SK-N-SH (cell line): Measurements from ENCODE around the gene SP3. TPM values are rescaled to one million over a fixed set of nuclear protein-coding genes. Genes with fewer than 3 reads are reported as not detected.

Experiments used
- CTCF ChIA-PET: fragments of 300-600, 350-600 bp; formaldehyde crosslinking; extraction: SDS; loops from one replicate; lab custom pipeline; 2021; lab: Yijun Ruan, JAX
- POLR2A ChIA-PET: fragments of 350-600 bp; sonication (Branson Sonifier 250); formaldehyde crosslinking; extraction: SDS; loops from one replicate; lab custom pipeline; 2020; ENCODE audit warnings: antibody characterized with exemption, inconsistent platforms; lab: Yijun Ruan, JAX
- DNase-seq: peaks from one replicate; pipeline ENCODE4 v3.0.0; 2012
- H2AFZ ChIP-seq: fragments of 200-600 bp; sonication (generic); 2 replicates; pipeline ENCODE4 v1.8.1; 2016; ENCODE audit warnings: antibody characterized with exemption, mild to moderate bottlenecking, low read depth
- H3F3A ChIP-seq: fragments of 200-600 bp; sonication (generic); replicated peaks from 2 replicates; pipeline ENCODE3; 2016; ENCODE audit warnings: antibody characterized with exemption, mild to moderate bottlenecking; ENCODE audit not compliant: insufficient read depth
- H3K27ac ChIP-seq, 2 experiments: fragments of 200-500 bp in 1 of 2; fragments of 200-600 bp in 1 of 2; sonication (Bioruptor generic) in 1 of 2; sonication (generic), shearing (Covaris generic) in 1 of 2; 2 replicates each; pipeline versions ENCODE4 v1.5.1 to v1.6.1; 2014 to 2016; ENCODE audit warnings: low read depth in 2 of 2, inconsistent platforms in 1 of 2, low read length in 1 of 2, mild to moderate bottlenecking in 1 of 2, mixed read lengths in 1 of 2
- H3K27me3 ChIP-seq: fragments of 200-600 bp; sonication (generic), shearing (Covaris generic); 2 replicates; pipeline ENCODE4 v1.6.1; 2016; ENCODE audit warnings: mixed run types; ENCODE audit not compliant: insufficient read depth
- H3K36me3 ChIP-seq, 2 experiments: fragments of 200-500 bp in 1 of 2; fragments of 200-600 bp in 1 of 2; sonication (Bioruptor generic) in 1 of 2; sonication (generic) in 1 of 2; replicated peaks in 1 of 2; 2 replicates each; pipeline versions ENCODE3 to v1.5.1; 2014 to 2016; ENCODE audit warnings: low read length in 1 of 2, mild to moderate bottlenecking in 1 of 2; ENCODE audit not compliant: insufficient read depth in 2 of 2, control insufficient read depth in 1 of 2
- H3K4me1 ChIP-seq, 2 experiments: fragments of 200-500 bp in 1 of 2; fragments of 200-600 bp in 1 of 2; sonication (Bioruptor generic) in 1 of 2; sonication (generic), shearing (Covaris generic) in 1 of 2; 2 replicates each; pipeline versions ENCODE4 v1.5.1 to v1.6.1; 2014 to 2016; ENCODE audit warnings: low read depth in 1 of 2, low read length in 1 of 2, mixed run types in 1 of 2; ENCODE audit not compliant: insufficient read depth in 2 of 2, control insufficient read depth in 1 of 2
- H3K4me2 ChIP-seq: fragments of 200-600 bp; sonication (generic), shearing (Covaris generic); 2 replicates; pipeline ENCODE4 v1.6.1; 2017; ENCODE audit warnings: mixed run types
- H3K4me3 ChIP-seq, 2 experiments: fragments of 200-500 bp in 1 of 2; fragments of 200-600 bp in 1 of 2; sonication (Bioruptor generic) in 1 of 2; sonication (generic), shearing (Covaris generic) in 1 of 2; 2 replicates each; pipeline versions ENCODE4 v1.5.1 to v1.8.1; 2014 to 2016; ENCODE audit warnings: low read depth in 2 of 2, inconsistent platforms in 1 of 2, low read length in 1 of 2, mild to moderate bottlenecking in 1 of 2, mixed read lengths in 1 of 2, moderate library complexity in 1 of 2
- H3K79me2 ChIP-seq: fragments of 200-600 bp; sonication (generic); 2 replicates; pipeline ENCODE4 v1.8.1; 2017; ENCODE audit warnings: mild to moderate bottlenecking; ENCODE audit not compliant: insufficient read depth
- H3K9ac ChIP-seq: fragments of 200-600 bp; sonication (generic); 2 replicates; pipeline ENCODE4 v1.6.1; 2017; ENCODE audit warnings: mixed run types
- H3K9me2 ChIP-seq: fragments of 200-600 bp; sonication (generic); 2 replicates; pipeline ENCODE4 v1.6.1; 2017; ENCODE audit warnings: mixed run types
- H3K9me3 ChIP-seq: fragments of 200-600 bp; sonication (generic); 2 replicates; pipeline ENCODE4 v1.6.1; 2017; ENCODE audit warnings: mixed run types, mild to moderate bottlenecking, moderate library complexity
- H4K20me1 ChIP-seq: fragments of 200-600 bp; sonication (generic); 2 replicates; pipeline ENCODE4 v1.6.1; 2017; ENCODE audit warnings: mild to moderate bottlenecking, mixed run types; ENCODE audit not compliant: insufficient read depth
- ELF1 ChIP-seq: IDR thresholded peaks from 2 replicates; pipeline ENCODE4 v1.4.0; 2012
- EZH2phosphoT487 ChIP-seq: fragments of 200-600 bp; sonication (generic); IDR thresholded peaks from 2 replicates; pipeline ENCODE4 v1.6.1; 2017; ENCODE audit warnings: low read depth, mixed run types, mild to moderate bottlenecking, antibody characterized with exemption, moderate library complexity, borderline replicate concordance
- FOSL2 ChIP-seq: IDR thresholded peaks from 2 replicates; pipeline ENCODE4 v1.4.0; 2012; ENCODE audit warnings: low read depth, mild to moderate bottlenecking, moderate library complexity, borderline replicate concordance
- GATA2 ChIP-seq: sonication (generic); formaldehyde crosslinking; IDR thresholded peaks from 2 replicates; pipeline ENCODE4 v1.5.0; 2020; ENCODE audit warnings: mild to moderate bottlenecking, missing genetic modification reagents
- NFIC ChIP-seq: IDR thresholded peaks from 2 replicates; pipeline ENCODE4 v1.4.0; 2012; ENCODE audit warnings: borderline replicate concordance
- POLR2AphosphoS5 ChIP-seq: IDR thresholded peaks from 2 replicates; pipeline ENCODE4 v1.6.1; 2012; ENCODE audit warnings: low read depth, low read length
- RAD21 ChIP-seq: IDR thresholded peaks from 2 replicates; pipeline ENCODE4 v1.6.1; 2012; ENCODE audit warnings: mild to moderate bottlenecking, low read length
- SMC3 ChIP-seq: IDR thresholded peaks from 2 replicates; pipeline ENCODE4 v1.6.1; 2012; ENCODE audit warnings: low read depth, low read length, improper control_type of control experiment
- WGBS: methylation state at CpG from one replicate; pipeline ENCODE4 v1.1.6; 2017; ENCODE audit warnings: low lambda C conversion rate; 5-methylcytosine and 5-hydroxymethylcytosine counted together
- polyA plus RNA-seq, 3 experiments: library from polyadenylated mRNA; depleted of rRNA; stranded (reverse); fragments of >200 nt; gene quantifications; 2 replicates each; pipeline ENCODE4 v1.2.3, GENCODE V29; 2012
- TF ChIP-seq, protein P1 (sequence below): fragments of 200-600 bp; sonication (generic); IDR thresholded peaks from 2 replicates; pipeline ENCODE4 v1.6.1; 2017; ENCODE audit warnings: antibody characterized with exemption, mild to moderate bottlenecking, moderate library complexity
- TF ChIP-seq, protein P2 (sequence below): IDR thresholded peaks from 2 replicates; pipeline ENCODE4 v1.4.0; 2012; ENCODE audit warnings: low read depth, borderline replicate concordance
- TF ChIP-seq, protein P3 (sequence below): IDR thresholded peaks from 2 replicates; pipeline ENCODE4 v1.4.0; 2012; ENCODE audit warnings: low read depth

The SP3 gene
- polyA plus RNA-seq, 1 of the 3 experiments (the other 2 are of a cell fraction), result 23.1 TPM

DNA sequence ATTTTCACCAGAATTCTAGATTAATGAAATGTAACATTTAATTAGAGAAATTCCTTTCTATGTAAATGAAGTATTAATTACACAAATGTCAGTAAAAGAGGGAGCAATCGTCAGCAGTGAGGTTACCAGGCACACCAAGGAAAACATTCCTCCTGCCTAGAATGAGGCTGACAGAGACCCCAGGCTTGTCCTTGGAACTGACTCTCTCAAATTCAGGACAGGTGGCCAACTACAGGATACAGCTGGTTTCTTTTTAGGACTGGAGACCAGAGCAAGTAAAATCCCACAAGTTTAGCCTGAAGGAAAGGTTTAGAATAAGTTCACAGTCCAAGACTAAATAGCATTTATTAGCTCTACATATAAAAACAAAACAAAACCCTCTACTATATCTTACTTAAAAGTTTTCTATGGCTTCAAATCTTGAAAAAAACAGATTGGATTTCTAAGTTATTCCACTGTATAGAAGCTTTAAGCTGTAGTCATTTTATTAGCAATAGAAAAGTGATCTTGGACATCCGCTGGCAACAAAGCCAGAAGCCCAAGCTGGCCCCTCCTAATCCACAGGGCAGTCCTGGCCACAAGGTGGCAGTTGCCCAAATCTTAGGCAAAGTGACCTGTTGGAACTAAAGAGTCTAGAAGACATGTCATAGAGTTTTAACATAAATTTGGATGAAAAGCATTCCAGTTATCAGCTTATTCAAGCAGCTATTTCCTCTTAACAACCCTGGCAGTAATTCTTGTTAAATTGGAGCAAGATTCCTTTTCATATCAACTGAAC lies 81.0 kb downstream of the SP3 start:
- CTCF ChIA-PET, result interaction anchor here (0.6 to 1.5 kb wide), 21 partner anchors 8 to 481 kb away, joined by 3 to 7 read pairs (median 3); no protein-coding TSS in a partner anchor
- POLR2A ChIA-PET, result no interaction called here
- H4K20me1 ChIP-seq, result no peaks in the 10 kb centered on the region
- WGBS, result 85% methylated on average over 2 of the region's 2 CpGs
- H3K36me3 ChIP-seq, result no peaks in the 10 kb centered on the region
- no peaks in the 10 kb centered on the region; the same call in 1 of the 2 replicates for H3K27me3 ChIP-seq
- DNase-seq, result peak; percentile 51
- H2AFZ ChIP-seq, result no peak overlapping the region
- no peak overlapping the region for H3K4me2 ChIP-seq
- no peak overlapping the region for H3K27ac ChIP-seq
- H3F3A ChIP-seq, result no peaks in the 10 kb centered on the region
- H3K79me2 ChIP-seq, result no peaks in the 10 kb centered on the region
- peak overlapping the region in 1 of 2 experiments; percentile 17; a peak in 1 of 4 replicates for H3K4me3 ChIP-seq
- no peaks in the 10 kb centered on the region for H3K9me3 ChIP-seq
- H3K9ac ChIP-seq, result no peak overlapping the region
- no peaks in the 10 kb centered on the region for H3K9me2 ChIP-seq
- peaks cover 0 to 6% of the 10 kb centered on the region in 2 experiments; a peak in 1 of 4 replicates for H3K4me1 ChIP-seq
- TF ChIP-seq, protein P1, sequence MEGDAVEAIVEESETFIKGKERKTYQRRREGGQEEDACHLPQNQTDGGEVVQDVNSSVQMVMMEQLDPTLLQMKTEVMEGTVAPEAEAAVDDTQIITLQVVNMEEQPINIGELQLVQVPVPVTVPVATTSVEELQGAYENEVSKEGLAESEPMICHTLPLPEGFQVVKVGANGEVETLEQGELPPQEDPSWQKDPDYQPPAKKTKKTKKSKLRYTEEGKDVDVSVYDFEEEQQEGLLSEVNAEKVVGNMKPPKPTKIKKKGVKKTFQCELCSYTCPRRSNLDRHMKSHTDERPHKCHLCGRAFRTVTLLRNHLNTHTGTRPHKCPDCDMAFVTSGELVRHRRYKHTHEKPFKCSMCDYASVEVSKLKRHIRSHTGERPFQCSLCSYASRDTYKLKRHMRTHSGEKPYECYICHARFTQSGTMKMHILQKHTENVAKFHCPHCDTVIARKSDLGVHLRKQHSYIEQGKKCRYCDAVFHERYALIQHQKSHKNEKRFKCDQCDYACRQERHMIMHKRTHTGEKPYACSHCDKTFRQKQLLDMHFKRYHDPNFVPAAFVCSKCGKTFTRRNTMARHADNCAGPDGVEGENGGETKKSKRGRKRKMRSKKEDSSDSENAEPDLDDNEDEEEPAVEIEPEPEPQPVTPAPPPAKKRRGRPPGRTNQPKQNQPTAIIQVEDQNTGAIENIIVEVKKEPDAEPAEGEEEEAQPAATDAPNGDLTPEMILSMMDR, result peak; percentile 71
- TF ChIP-seq SMC3, result peak; percentile 63
- TF ChIP-seq GATA2 (CRISPR knock-in tag), result no peak
- peak; percentile 66 for TF ChIP-seq RAD21

DNA sequence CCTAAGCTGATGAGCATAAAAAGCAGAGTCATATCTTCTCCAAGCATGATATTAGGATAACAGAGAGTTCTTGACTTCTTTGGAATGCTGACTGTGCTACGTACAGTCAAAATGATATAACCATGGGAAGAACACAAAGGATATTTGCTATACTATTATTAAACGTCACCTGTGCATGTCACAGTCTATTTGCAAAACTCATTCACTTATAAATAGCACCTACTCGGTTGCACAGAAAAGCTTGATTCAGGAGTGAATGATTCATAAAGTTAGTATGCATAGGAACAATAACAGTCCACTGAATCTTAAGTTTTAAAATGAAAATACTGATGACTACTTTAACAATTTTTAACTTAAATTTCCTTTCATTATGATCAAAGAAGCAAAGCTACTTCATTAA lies 83.3 kb downstream of the SP3 start:
- Histone ChIP-seq H3K4me2 (no peak overlapping the region), H3K4me3 (no peak overlapping the region), H4K20me1 (no peaks in the 10 kb centered on the region)
- TF ChIP-seq ELF1 (no peak), NFIC (no peak), FOSL2 (no peak), POLR2AphosphoS5 (no peak), RAD21 (no peak), EZH2phosphoT487 (no peak)
- TF ChIP-seq, protein P2, sequence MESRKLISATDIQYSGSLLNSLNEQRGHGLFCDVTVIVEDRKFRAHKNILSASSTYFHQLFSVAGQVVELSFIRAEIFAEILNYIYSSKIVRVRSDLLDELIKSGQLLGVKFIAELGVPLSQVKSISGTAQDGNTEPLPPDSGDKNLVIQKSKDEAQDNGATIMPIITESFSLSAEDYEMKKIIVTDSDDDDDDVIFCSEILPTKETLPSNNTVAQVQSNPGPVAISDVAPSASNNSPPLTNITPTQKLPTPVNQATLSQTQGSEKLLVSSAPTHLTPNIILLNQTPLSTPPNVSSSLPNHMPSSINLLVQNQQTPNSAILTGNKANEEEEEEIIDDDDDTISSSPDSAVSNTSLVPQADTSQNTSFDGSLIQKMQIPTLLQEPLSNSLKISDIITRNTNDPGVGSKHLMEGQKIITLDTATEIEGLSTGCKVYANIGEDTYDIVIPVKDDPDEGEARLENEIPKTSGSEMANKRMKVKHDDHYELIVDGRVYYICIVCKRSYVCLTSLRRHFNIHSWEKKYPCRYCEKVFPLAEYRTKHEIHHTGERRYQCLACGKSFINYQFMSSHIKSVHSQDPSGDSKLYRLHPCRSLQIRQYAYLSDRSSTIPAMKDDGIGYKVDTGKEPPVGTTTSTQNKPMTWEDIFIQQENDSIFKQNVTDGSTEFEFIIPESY, result no peak
- TF ChIP-seq, protein P3, sequence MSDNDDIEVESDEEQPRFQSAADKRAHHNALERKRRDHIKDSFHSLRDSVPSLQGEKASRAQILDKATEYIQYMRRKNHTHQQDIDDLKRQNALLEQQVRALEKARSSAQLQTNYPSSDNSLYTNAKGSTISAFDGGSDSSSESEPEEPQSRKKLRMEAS, result no peak
- TF ChIP-seq, all 33 proteins: peak for 0
- no peaks in the 10 kb centered on the region for H3F3A ChIP-seq
- no peak for DNase-seq
- 63% methylated on average over 3 of the region's 3 CpGs for WGBS
- no peaks in the 10 kb centered on the region for H3K9me3 ChIP-seq
- no peaks in the 10 kb centered on the region for H3K9me2 ChIP-seq
- H3K27me3 ChIP-seq, result no peaks in the 10 kb centered on the region; the same call in 1 of the 2 replicates
- H3K9ac ChIP-seq, result no peak overlapping the region
- no peak overlapping the region for H2AFZ ChIP-seq
- ChIA-PET CTCF (interaction anchor here (1.0 to 2.1 kb wide), 4 partner anchors 10 to 459 kb away, joined by 3 to 6 read pairs (median 4); no protein-coding TSS in a partner anchor), POLR2A (no interaction called here)
- H3K27ac ChIP-seq, result no peak overlapping the region
- no peaks in the 10 kb centered on the region for H3K79me2 ChIP-seq
- no peaks in the 10 kb centered on the region for H3K36me3 ChIP-seq
- H3K4me1 ChIP-seq, result peaks cover 0 to 6% of the 10 kb centered on the region in 2 experiments; a peak in 1 of 4 replicates
